Measurements from ENCODE around the gene TMEM26. TPM values are rescaled to one million over a fixed set of nuclear protein-coding genes. Genes with fewer than 3 reads are reported as not detected.

TMEM26 gene
- total and polyA plus RNA-seq, 2 experiments from 2014 or later = 1.0 to 1.9 TPM

- no peak for TF ChIP-seq ZNF462 (CRISPR knock-in tag; IDR thresholded peaks at IDR 0.05)
- TF ChIP-seq EZH2 (IDR thresholded peaks at IDR 0.05; ENCODE audit: low read depth, unreplicated experiment) = no peak
Observed at GRCh38 chr10:61460835-61461234, 7.7 kb upstream of the TMEM26 start (continued).

- Histone ChIP-seq H2AFZ (no peak overlapping the region), H3K4me3 (no peak overlapping the region), H3K36me3 (ENCODE audit: insufficient read depth) (no peaks in the 10 kb centered on the region), H3K27ac (ENCODE audit: low read depth) (no peak overlapping the region), H3K79me2 (replicated peaks; ENCODE audit: insufficient read depth) (no peaks in the 10 kb centered on the region), H3K4me2 (no peak overlapping the region), H3F3A (replicated peaks; ENCODE audit: low read depth) (no peaks in the 10 kb centered on the region), H3K4me1 (ENCODE audit: insufficient read depth) (peaks cover 12% of the 10 kb centered on the region; the same call in 1 of the 2 replicates), H4K20me1 (replicated peaks; ENCODE audit: insufficient read depth) (no peaks in the 10 kb centered on the region), H3K27me3 (ENCODE audit: insufficient read depth) (peaks cover 21% of the 10 kb centered on the region), H3K9me2 (ENCODE audit: insufficient read depth) (no peaks in the 10 kb centered on the region)
- DNase-seq (ENCODE audit: low spot score) (no peak), ATAC-seq (no peak)
- H3K9me3 Mint-ChIP-seq = peaks cover 3% of the 10 kb centered on the region; the same call in 2 of the 3 replicates
- H3K27ac Mint-ChIP-seq = no peak overlapping the region
- H3K4me1 Mint-ChIP-seq = peaks cover 15% of the 10 kb centered on the region
- H3K27me3 Mint-ChIP-seq (ENCODE audit: insufficient read depth, low read depth, poor library complexity) = peaks cover 7% of the 10 kb centered on the region
- H3K4me3 Mint-ChIP-seq = no peak overlapping the region
- no peaks in the 10 kb centered on the region for H3K36me3 Mint-ChIP-seq (ENCODE audit: low read depth)
- no peak for TF ChIP-seq ZNF462 (CRISPR knock-in tag; IDR thresholded peaks at IDR 0.05)
- TF ChIP-seq ETS1 (IDR thresholded peaks at IDR 0.05) = no peak
- no peak for TF ChIP-seq POLR2AphosphoS5 (IDR thresholded peaks at IDR 0.05; ENCODE audit: low read depth)
- no peak for TF ChIP-seq CTCF (conservative IDR thresholded peaks at IDR 0.05; ENCODE audit: low read depth in 2 of 2)
- TF ChIP-seq CREB1 (CRISPR knock-in tag; IDR thresholded peaks at IDR 0.05; ENCODE audit: low read depth) = no peak
- TF ChIP-seq NANOG (IDR thresholded peaks at IDR 0.05; ENCODE audit: borderline replicate concordance) = no peak
Observed at GRCh38 chr10:61458031-61458430, 4.8 kb upstream of the TMEM26 start.

Measured in GM23338 (cell line).